GM21825 (cell line): Measurements from ENCODE around the gene CDC42EP2.

Source experiments
- ATAC-seq: cut with Tn5 transposase; IDR thresholded peaks from one replicate; pipeline ENCODE4 v1.9.1; 2021; ENCODE audit warnings: mild to moderate bottlenecking, moderate library complexity; ENCODE audit not compliant: unreplicated experiment

The CDC42EP2 gene

GRCh38 chr11:65355013-65355775 lies 40.5 kb downstream of the CDC42EP2 start:
- peak; percentile 30 for ATAC-seq

- ATAC-seq: no peak
Measured at GRCh38 chr11:65355776-65356393, 41.2 kb downstream of the CDC42EP2 start.

GRCh38 chr11:65356394-65356972 lies 41.8 kb downstream of the CDC42EP2 start:
- no peak for ATAC-seq

- no peak for ATAC-seq
Measured at GRCh38 chr11:65357856-65358356, 43.2 kb downstream of the CDC42EP2 start.

- no peak for ATAC-seq
Measured at GRCh38 chr11:65362320-65362931, 47.8 kb downstream of the CDC42EP2 start.

GRCh38 chr11:65362966-65363365 lies 48.3 kb downstream of the CDC42EP2 start:
- no peak for ATAC-seq

- no peak for ATAC-seq
Measured at GRCh38 chr11:65363770-65364169, 49.1 kb downstream of the CDC42EP2 start.

- ATAC-seq: no peak
Measured at GRCh38 chr11:65366340-65366773, 51.7 kb downstream of the CDC42EP2 start.

GRCh38 chr11:65370659-65371049 lies 56.0 kb downstream of the CDC42EP2 start:
- ATAC-seq: no peak
